MM.1S (cell line): Measurements from ENCODE around the gene CLMN.

Experiments
- DNase-seq: peaks from one replicate; pipeline ENCODE4 v3.0.0-alpha.2; 2015
- H2AFZ ChIP-seq: fragments of 300-600 bp; sonication (generic); 2 replicates; pipeline ENCODE4 v1.6.0; 2016; ENCODE audit warnings: antibody characterized with exemption, low read length
- H3F3A ChIP-seq: fragments of 300-600 bp; sonication (generic); 2 replicates; pipeline ENCODE4 v1.6.1; 2016; ENCODE audit warnings: mild to moderate bottlenecking, antibody characterized with exemption, low read length, moderate library complexity, mixed read lengths; ENCODE audit not compliant: insufficient read depth
- H3K27ac ChIP-seq: fragments of 300-600 bp; sonication (generic); 2 replicates; pipeline ENCODE4 v1.5.1; 2016; ENCODE audit warnings: mild to moderate bottlenecking, low read length
- H3K27me3 ChIP-seq: fragments of 300-600 bp; sonication (generic); replicated peaks from 2 replicates; pipeline ENCODE4 v1.6.0; 2016; ENCODE audit warnings: low read length; ENCODE audit not compliant: insufficient read depth
- H3K36me3 ChIP-seq: fragments of 300-600 bp; sonication (generic); replicated peaks from 2 replicates; pipeline ENCODE4 v1.6.1; 2016; ENCODE audit warnings: mild to moderate bottlenecking, low read length, mixed read lengths; ENCODE audit not compliant: insufficient read depth
- H3K4me1 ChIP-seq: fragments of 300-600 bp; sonication (generic); 2 replicates; pipeline ENCODE4 v1.6.1; 2016; ENCODE audit warnings: low read length, mixed read lengths
- H3K4me2 ChIP-seq: fragments of 300-600 bp; sonication (generic); 2 replicates; pipeline ENCODE4 v1.6.0; 2016; ENCODE audit warnings: low read depth, low read length
- H3K4me3 ChIP-seq: fragments of 300-600 bp; sonication (generic); 2 replicates; pipeline ENCODE4 v1.5.1; 2016; ENCODE audit warnings: low read length, mixed read lengths
- H3K79me2 ChIP-seq: fragments of 300-600 bp; sonication (generic); 2 replicates; pipeline ENCODE4 v1.6.1; 2016; ENCODE audit warnings: mixed run types, low read length, mixed read lengths
- H3K9ac ChIP-seq: fragments of 300-600 bp; sonication (generic); 2 replicates; pipeline ENCODE4 v1.6.1; 2016; ENCODE audit warnings: low read length, mixed read lengths
- H3K9me2 ChIP-seq: fragments of 300-600 bp; sonication (generic); replicated peaks from 2 replicates; pipeline ENCODE4 v1.6.1; 2016; ENCODE audit warnings: mild to moderate bottlenecking, low read length, mixed read lengths; ENCODE audit not compliant: insufficient read depth
- H3K9me3 ChIP-seq: fragments of 300-600 bp; sonication (generic); replicated peaks from 2 replicates; pipeline ENCODE4 v1.6.1; 2016; ENCODE audit warnings: mild to moderate bottlenecking, low read length, mixed read lengths; ENCODE audit not compliant: insufficient read depth
- H4K20me1 ChIP-seq: fragments of 300-600 bp; sonication (generic); 2 replicates; pipeline ENCODE4 v1.6.1; 2016; ENCODE audit warnings: mild to moderate bottlenecking, low read length, moderate library complexity, mixed read lengths; ENCODE audit not compliant: insufficient read depth
- EZH2 ChIP-seq: fragments of 300-600 bp; sonication (generic); optimal IDR thresholded peaks from 2 replicates; pipeline ENCODE3; 2017; ENCODE audit warnings: low read depth, mild to moderate bottlenecking, antibody characterized with exemption, low read length, mixed read lengths
- EZH2phosphoT487 ChIP-seq: fragments of 300-600 bp; sonication (generic); IDR thresholded peaks from 2 replicates; pipeline ENCODE4 v1.6.1; 2018; ENCODE audit warnings: antibody characterized with exemption, low read length
- TF ChIP-seq, protein P1 (sequence below): fragments of 300-600 bp; sonication (generic); IDR thresholded peaks from 2 replicates; pipeline ENCODE4 v1.5.1; 2016; ENCODE audit warnings: antibody characterized with exemption, low read length, mixed read lengths

The CLMN gene

DNA sequence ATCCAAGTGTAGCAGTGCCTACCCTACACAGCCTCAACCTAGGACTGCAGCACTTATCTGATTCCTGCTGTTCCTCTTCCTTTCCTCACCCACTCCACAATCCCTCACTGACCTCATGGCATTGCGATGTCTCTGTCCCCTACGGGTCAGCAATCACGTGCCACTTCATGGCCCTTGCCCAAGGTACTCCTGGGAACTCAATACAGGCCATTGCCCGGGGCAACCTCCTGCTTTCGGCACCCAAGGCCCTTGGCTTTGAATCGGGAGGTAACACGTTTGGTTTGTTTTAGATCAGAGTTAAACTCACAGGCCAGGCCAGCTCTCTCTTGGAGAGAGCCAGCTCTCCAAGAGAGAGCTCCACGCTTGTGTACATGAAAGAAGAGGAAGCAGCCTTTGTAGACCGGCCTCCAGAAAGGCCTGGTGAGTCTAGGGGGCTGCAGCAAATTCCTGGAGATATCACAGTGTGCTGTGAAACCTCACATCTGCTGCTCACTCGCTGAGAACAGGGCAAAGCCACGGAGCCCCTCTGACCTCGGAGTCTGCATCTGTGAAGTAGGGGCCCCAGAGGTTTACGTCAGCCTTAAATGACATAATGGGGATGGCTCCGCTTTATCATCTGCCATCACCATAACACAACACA, 12.2 kb downstream of the CLMN start:
- no peaks in the 10 kb centered on the region for H3K9me3 ChIP-seq
- no peaks in the 10 kb centered on the region for H3K27me3 ChIP-seq
- H3K4me2 ChIP-seq = no peak overlapping the region
- H4K20me1 ChIP-seq = no peaks in the 10 kb centered on the region
- no peak overlapping the region for H2AFZ ChIP-seq
- H3K4me3 ChIP-seq = no peak overlapping the region
- no peaks in the 10 kb centered on the region for H3F3A ChIP-seq
- 0 out of 2 replicates have a peak, but pooled peaks cover 5% of the 10 kb centered on the region for H3K4me1 ChIP-seq
- no peak overlapping the region for H3K27ac ChIP-seq
- DNase-seq = no peak
- H3K36me3 ChIP-seq = no peaks in the 10 kb centered on the region
- no peak overlapping the region for H3K9ac ChIP-seq
- H3K9me2 ChIP-seq = no peaks in the 10 kb centered on the region
- H3K79me2 ChIP-seq = peaks cover 6% of the 10 kb centered on the region; the same call in 1 of the 2 replicates
- no peak for TF ChIP-seq EZH2
- TF ChIP-seq EZH2phosphoT487 = no peak
- TF ChIP-seq, protein P1, sequence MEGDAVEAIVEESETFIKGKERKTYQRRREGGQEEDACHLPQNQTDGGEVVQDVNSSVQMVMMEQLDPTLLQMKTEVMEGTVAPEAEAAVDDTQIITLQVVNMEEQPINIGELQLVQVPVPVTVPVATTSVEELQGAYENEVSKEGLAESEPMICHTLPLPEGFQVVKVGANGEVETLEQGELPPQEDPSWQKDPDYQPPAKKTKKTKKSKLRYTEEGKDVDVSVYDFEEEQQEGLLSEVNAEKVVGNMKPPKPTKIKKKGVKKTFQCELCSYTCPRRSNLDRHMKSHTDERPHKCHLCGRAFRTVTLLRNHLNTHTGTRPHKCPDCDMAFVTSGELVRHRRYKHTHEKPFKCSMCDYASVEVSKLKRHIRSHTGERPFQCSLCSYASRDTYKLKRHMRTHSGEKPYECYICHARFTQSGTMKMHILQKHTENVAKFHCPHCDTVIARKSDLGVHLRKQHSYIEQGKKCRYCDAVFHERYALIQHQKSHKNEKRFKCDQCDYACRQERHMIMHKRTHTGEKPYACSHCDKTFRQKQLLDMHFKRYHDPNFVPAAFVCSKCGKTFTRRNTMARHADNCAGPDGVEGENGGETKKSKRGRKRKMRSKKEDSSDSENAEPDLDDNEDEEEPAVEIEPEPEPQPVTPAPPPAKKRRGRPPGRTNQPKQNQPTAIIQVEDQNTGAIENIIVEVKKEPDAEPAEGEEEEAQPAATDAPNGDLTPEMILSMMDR = no peak

DNA sequence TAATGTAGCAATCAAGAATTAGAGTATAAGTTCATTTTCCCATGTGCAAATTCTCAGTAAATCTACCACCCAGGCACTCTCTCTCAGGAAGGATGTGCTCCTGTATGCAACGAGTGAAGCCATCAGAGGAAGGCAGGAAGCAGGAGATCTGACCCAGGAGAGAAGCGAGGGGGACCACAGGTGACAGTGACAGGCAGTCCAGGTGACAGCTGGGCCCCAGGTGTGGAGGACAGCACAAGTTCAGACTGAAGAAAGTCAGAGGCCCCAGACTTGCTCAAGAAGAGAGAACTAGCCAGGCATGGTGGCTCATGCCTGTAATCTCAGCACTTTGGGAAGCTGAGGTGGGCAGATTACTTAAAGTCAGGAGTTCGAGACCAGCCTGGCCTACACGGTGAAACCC, 13.8 kb downstream of the CLMN start:
- DNase-seq = no peak
- H3K9me2 ChIP-seq = no peaks in the 10 kb centered on the region
- no peak overlapping the region for H2AFZ ChIP-seq

GRCh38 chr14:95305145-95305544, 14.6 kb downstream of the CLMN start:
- no peak for DNase-seq
- no peaks in the 10 kb centered on the region for H3K4me1 ChIP-seq

More for the DNA sequence above, 13.8 kb downstream of the CLMN start:
- Histone ChIP-seq H3F3A (no peaks in the 10 kb centered on the region), H3K79me2 (no peaks in the 10 kb centered on the region), H3K4me2 (no peak overlapping the region), H3K36me3 (no peaks in the 10 kb centered on the region), H3K4me3 (no peak overlapping the region), H3K9ac (no peak overlapping the region), H3K27me3 (no peaks in the 10 kb centered on the region), H3K9me3 (no peaks in the 10 kb centered on the region), H3K27ac (no peak overlapping the region), H3K4me1 (0 out of 2 replicates have a peak, but pooled peaks cover 5% of the 10 kb centered on the region), H4K20me1 (no peaks in the 10 kb centered on the region)
- TF ChIP-seq EZH2phosphoT487 = no peak
- no peak for TF ChIP-seq EZH2

GRCh38 chr14:95304342-95304741, 15.4 kb downstream of the CLMN start:
- TF ChIP-seq EZH2 (no peak), EZH2phosphoT487 (no peak)
- TF ChIP-seq, protein P1 = no peak
- no peaks in the 10 kb centered on the region for H3K36me3 ChIP-seq
- no peaks in the 10 kb centered on the region for H3K79me2 ChIP-seq
- H4K20me1 ChIP-seq = no peaks in the 10 kb centered on the region
- H3K4me2 ChIP-seq = no peak overlapping the region
- no peak overlapping the region for H3K4me3 ChIP-seq
- no peak overlapping the region for H2AFZ ChIP-seq
- no peaks in the 10 kb centered on the region for H3K9me3 ChIP-seq
- H3K9me2 ChIP-seq = no peaks in the 10 kb centered on the region
- no peaks in the 10 kb centered on the region for H3K27me3 ChIP-seq
- DNase-seq = no peak
- H3K27ac ChIP-seq = no peak overlapping the region
- H3K9ac ChIP-seq = no peak overlapping the region
- no peaks in the 10 kb centered on the region for H3K4me1 ChIP-seq
- H3F3A ChIP-seq = no peaks in the 10 kb centered on the region

More at GRCh38 chr14:95305145-95305544, 14.6 kb downstream of the CLMN start:
- Histone ChIP-seq H3F3A (no peaks in the 10 kb centered on the region), H3K27me3 (no peaks in the 10 kb centered on the region), H2AFZ (no peak overlapping the region), H3K9ac (no peak overlapping the region), H3K4me2 (no peak overlapping the region), H3K4me3 (no peak overlapping the region), H3K9me2 (no peaks in the 10 kb centered on the region), H3K79me2 (no peaks in the 10 kb centered on the region), H3K27ac (no peak overlapping the region), H4K20me1 (no peaks in the 10 kb centered on the region), H3K36me3 (no peaks in the 10 kb centered on the region), H3K9me3 (no peaks in the 10 kb centered on the region)
- TF ChIP-seq EZH2 = no peak
